GM18870 (cell line): ENCODE measurements around the gene DVL2.
"Not testable (repeated sequence)": the region's sequence is repeated elsewhere in the genome, so short reads cannot be mapped to it uniquely, and the experiment has no call there.

ENCODE experiments used
- ATAC-seq: cut with Tn5 transposase; IDR thresholded peaks from one replicate; pipeline ENCODE4 v1.9.1; 2021; ENCODE audit warnings: moderate library complexity; ENCODE audit not compliant: unreplicated experiment

Gene DVL2

GRCh38 chr17:7204336-7204735, 30.0 kb downstream of the DVL2 start:
- ATAC-seq, result no peak

GRCh38 chr17:7203391-7203790, 30.9 kb downstream of the DVL2 start:
- ATAC-seq, result no peak

GRCh38 chr17:7196651-7197401, 37.5 kb downstream of the DVL2 start:
- ATAC-seq, result no peak

- no peak for ATAC-seq
Observed at GRCh38 chr17:7195971-7196370, 38.3 kb downstream of the DVL2 start.

GRCh38 chr17:7192271-7192937, 41.9 kb downstream of the DVL2 start:
- ATAC-seq, result no peak

- no peak for ATAC-seq
Observed at GRCh38 chr17:7191571-7192270, 42.6 kb downstream of the DVL2 start.

- no peak for ATAC-seq
Observed at GRCh38 chr17:7191069-7191468, 43.2 kb downstream of the DVL2 start.

GRCh38 chr17:7190276-7190917, 43.9 kb downstream of the DVL2 start:
- ATAC-seq, result no peak

- ATAC-seq, result no peak
Observed at GRCh38 chr17:7186241-7186640, 48.1 kb downstream of the DVL2 start.

- no peak for ATAC-seq
Observed at GRCh38 chr17:7184647-7185046, 49.7 kb downstream of the DVL2 start.

GRCh38 chr17:7184091-7184488, 50.2 kb downstream of the DVL2 start:
- ATAC-seq, result no peak

GRCh38 chr17:7183433-7184090, 50.8 kb downstream of the DVL2 start:
- no peak for ATAC-seq

- ATAC-seq, result not testable (repeated sequence)
Observed at GRCh38 chr17:7182101-7182500, 52.2 kb downstream of the DVL2 start.

- ATAC-seq, result no peak
Observed at GRCh38 chr17:7179317-7180254, 54.7 kb downstream of the DVL2 start, which contains the start of gene ASGR1. ASGR1 (minus strand) TSS chr17:7179370; CDS start chr17:7178563, 807 bp downstream.

- ATAC-seq, result no peak
Observed at GRCh38 chr17:7178973-7179316, 55.4 kb downstream of the DVL2 start.

- ATAC-seq, result no peak
Observed at GRCh38 chr17:7177954-7178477, 56.3 kb downstream of the DVL2 start.

- ATAC-seq, result no peak
Observed at GRCh38 chr17:7177191-7177953, 56.9 kb downstream of the DVL2 start.

- no peak for ATAC-seq
Observed at GRCh38 chr17:7176841-7177190, 57.5 kb downstream of the DVL2 start.
